ENCODE data around the gene LPXN.

DNA sequence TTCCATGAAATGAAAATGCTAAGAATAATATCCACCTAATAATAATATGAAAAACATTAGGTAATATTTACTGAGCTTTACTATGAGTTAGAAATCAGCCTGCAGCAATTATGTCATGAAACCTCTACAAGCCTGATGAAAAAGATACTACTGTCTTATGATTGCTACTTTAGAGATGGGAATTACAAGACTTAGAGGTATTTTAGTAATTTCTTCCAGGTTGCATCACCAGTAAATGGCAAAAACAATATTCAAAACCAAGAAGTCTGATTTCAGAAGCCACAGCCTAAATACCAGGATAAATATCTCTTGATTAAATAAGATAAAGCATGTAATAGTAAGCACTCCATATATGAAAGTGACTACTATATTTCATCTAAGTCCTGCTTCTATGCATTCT lies 81.6 kb downstream of the LPXN start:
- TF ChIP-seq, protein P1, sequence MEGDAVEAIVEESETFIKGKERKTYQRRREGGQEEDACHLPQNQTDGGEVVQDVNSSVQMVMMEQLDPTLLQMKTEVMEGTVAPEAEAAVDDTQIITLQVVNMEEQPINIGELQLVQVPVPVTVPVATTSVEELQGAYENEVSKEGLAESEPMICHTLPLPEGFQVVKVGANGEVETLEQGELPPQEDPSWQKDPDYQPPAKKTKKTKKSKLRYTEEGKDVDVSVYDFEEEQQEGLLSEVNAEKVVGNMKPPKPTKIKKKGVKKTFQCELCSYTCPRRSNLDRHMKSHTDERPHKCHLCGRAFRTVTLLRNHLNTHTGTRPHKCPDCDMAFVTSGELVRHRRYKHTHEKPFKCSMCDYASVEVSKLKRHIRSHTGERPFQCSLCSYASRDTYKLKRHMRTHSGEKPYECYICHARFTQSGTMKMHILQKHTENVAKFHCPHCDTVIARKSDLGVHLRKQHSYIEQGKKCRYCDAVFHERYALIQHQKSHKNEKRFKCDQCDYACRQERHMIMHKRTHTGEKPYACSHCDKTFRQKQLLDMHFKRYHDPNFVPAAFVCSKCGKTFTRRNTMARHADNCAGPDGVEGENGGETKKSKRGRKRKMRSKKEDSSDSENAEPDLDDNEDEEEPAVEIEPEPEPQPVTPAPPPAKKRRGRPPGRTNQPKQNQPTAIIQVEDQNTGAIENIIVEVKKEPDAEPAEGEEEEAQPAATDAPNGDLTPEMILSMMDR (IDR thresholded peaks at IDR 0.05 in 8 of 11, conservative IDR thresholded peaks at IDR 0.05 in 3 of 11) = no peak
- TF ChIP-seq POLR2AphosphoS5 (IDR thresholded peaks at IDR 0.05) (no peak), POLR2A (IDR thresholded peaks at IDR 0.05) (no peak)

All from spleen (tissue), 7 donors.